Measurements from ENCODE around the gene LRMDA. TPM values are rescaled to one million over a fixed set of nuclear protein-coding genes. Genes with fewer than 3 reads are reported as not detected.

The LRMDA gene
- total RNA-seq, 1 experiment from 2014 or later, result 1.2 TPM

DNA sequence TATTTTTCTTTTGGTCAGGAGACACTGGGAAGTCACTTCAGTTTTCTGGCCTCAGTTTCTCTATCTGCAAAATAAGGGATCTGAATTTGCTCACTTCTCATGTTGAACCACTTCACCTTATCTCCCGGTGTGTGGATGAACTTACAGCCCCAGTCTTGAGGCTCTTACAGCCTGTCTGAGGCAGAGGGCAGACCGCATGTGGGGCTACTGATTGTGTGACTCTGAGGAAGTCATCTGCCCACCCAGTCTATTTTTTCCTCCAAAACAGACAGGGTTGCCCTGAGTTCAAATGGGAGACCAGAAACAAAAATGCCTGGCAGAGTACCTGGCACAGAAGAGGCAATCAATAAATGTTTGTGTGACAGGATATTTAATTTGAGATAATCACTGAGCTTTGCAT lies 78.3 kb downstream of the LRMDA start:
- CTCF ChIA-PET, result no interaction called here

DNA sequence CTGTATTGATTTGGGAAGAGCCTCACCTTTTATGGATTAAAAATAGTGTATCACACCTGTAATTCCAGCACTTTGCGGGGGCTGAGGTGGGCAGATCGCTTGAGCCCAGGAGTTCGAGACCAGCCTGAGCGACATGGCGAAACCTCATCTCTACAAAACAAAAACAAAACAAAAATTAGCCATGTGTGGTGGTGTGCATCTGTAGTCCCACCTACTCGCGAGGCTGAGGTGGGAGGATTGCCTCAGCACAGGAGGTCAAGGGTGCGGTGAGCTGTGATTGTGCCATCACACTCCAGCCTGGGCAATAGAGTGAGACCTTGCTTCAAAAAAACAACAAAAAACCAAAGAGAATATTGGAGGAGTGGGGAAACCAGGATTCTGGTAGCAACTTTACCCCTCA lies 79.6 kb downstream of the LRMDA start:
- ATAC-seq (no peak), DNase-seq (no peak)
- H3K27me3 ChIP-seq (ENCODE audit: low read length), result peaks cover 19% of the 10 kb centered on the region; the same call in 1 of the 2 replicates
- intact Hi-C loops (cut with micrococcal nuclease), result no loop called here
- no peak overlapping the region for H3K27ac ChIP-seq (ENCODE audit: low read length)
- H3K36me3 ChIP-seq (ENCODE audit: low read depth, low read length), result no peaks in the 10 kb centered on the region
- no TSS peak for BruUV-seq (replicated peaks)
- no peak overlapping the region for H3K4me3 ChIP-seq (ENCODE audit: low read length)
- H3K9me3 ChIP-seq (ENCODE audit: low read length), result no peaks in the 10 kb centered on the region
- no peaks in the 10 kb centered on the region for H3K79me2 ChIP-seq (ENCODE audit: low read length)
- H3K4me2 ChIP-seq (ENCODE audit: low read length), result no peak overlapping the region
- peaks cover 30% of the 10 kb centered on the region for H3K4me1 ChIP-seq (ENCODE audit: insufficient read depth, low read length)
- H2AFZ ChIP-seq (ENCODE audit: low read length), result no peak overlapping the region
- CTCF ChIA-PET, result no interaction called here
- no peak for TF ChIP-seq EZH2 (IDR thresholded peaks at IDR 0.05; ENCODE audit: low read length, unreplicated experiment)
- TF ChIP-seq EZH2phosphoT487 (IDR thresholded peaks at IDR 0.05; ENCODE audit: borderline replicate concordance, low read length), result no peak
- TF ChIP-seq, protein P1, sequence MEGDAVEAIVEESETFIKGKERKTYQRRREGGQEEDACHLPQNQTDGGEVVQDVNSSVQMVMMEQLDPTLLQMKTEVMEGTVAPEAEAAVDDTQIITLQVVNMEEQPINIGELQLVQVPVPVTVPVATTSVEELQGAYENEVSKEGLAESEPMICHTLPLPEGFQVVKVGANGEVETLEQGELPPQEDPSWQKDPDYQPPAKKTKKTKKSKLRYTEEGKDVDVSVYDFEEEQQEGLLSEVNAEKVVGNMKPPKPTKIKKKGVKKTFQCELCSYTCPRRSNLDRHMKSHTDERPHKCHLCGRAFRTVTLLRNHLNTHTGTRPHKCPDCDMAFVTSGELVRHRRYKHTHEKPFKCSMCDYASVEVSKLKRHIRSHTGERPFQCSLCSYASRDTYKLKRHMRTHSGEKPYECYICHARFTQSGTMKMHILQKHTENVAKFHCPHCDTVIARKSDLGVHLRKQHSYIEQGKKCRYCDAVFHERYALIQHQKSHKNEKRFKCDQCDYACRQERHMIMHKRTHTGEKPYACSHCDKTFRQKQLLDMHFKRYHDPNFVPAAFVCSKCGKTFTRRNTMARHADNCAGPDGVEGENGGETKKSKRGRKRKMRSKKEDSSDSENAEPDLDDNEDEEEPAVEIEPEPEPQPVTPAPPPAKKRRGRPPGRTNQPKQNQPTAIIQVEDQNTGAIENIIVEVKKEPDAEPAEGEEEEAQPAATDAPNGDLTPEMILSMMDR (conservative IDR thresholded peaks at IDR 0.05; ENCODE audit: low read depth, low read length), result no peak
- no peaks in the 10 kb centered on the region for H4K20me1 ChIP-seq (ENCODE audit: low read length)
- POLR2A ChIA-PET (ENCODE audit: unreplicated experiment), result no interaction called here
- no peaks in the 10 kb centered on the region for H3F3A ChIP-seq (ENCODE audit: low read length, unreplicated experiment)
- no peaks in the 10 kb centered on the region for H3K9me2 ChIP-seq (replicated peaks; ENCODE audit: low read length)
- H3K9ac ChIP-seq (ENCODE audit: low read length), result no peak overlapping the region

More for the DNA sequence above, 78.3 kb downstream of the LRMDA start:
- H3K4me1 ChIP-seq (ENCODE audit: insufficient read depth, low read length), result peaks cover 30% of the 10 kb centered on the region
- H3K27me3 ChIP-seq (ENCODE audit: low read length), result peaks cover 19% of the 10 kb centered on the region; the same call in 1 of the 2 replicates
- H3K9ac ChIP-seq (ENCODE audit: low read length), result no peak overlapping the region
- intact Hi-C loops (cut with micrococcal nuclease), result loop anchor here (2.0 to 5.0 kb wide), 2 partner anchors 101 to 143 kb away; no protein-coding TSS in a partner anchor
- H3K9me3 ChIP-seq (ENCODE audit: low read length), result no peaks in the 10 kb centered on the region
- TF ChIP-seq, protein P1 (conservative IDR thresholded peaks at IDR 0.05; ENCODE audit: low read depth, low read length), result no peak
- TF ChIP-seq EZH2phosphoT487 (IDR thresholded peaks at IDR 0.05; ENCODE audit: borderline replicate concordance, low read length), result no peak
- no peak for TF ChIP-seq EZH2 (IDR thresholded peaks at IDR 0.05; ENCODE audit: low read length, unreplicated experiment)
- H4K20me1 ChIP-seq (ENCODE audit: low read length), result no peaks in the 10 kb centered on the region
- no TSS peak for BruUV-seq (replicated peaks)
- no peaks in the 10 kb centered on the region for H3K79me2 ChIP-seq (ENCODE audit: low read length)
- H3K27ac ChIP-seq (ENCODE audit: low read length), result no peak overlapping the region
- H3F3A ChIP-seq (ENCODE audit: low read length, unreplicated experiment), result no peaks in the 10 kb centered on the region
- ATAC-seq (no peak), DNase-seq (no peak)
- H3K36me3 ChIP-seq (ENCODE audit: low read depth, low read length), result no peaks in the 10 kb centered on the region
- no peak overlapping the region for H2AFZ ChIP-seq (ENCODE audit: low read length)
- no peak overlapping the region for H3K4me3 ChIP-seq (ENCODE audit: low read length)
- POLR2A ChIA-PET (ENCODE audit: unreplicated experiment), result no interaction called here
- H3K9me2 ChIP-seq (replicated peaks; ENCODE audit: low read length), result no peaks in the 10 kb centered on the region
- no peak overlapping the region for H3K4me2 ChIP-seq (ENCODE audit: low read length)

DNA sequence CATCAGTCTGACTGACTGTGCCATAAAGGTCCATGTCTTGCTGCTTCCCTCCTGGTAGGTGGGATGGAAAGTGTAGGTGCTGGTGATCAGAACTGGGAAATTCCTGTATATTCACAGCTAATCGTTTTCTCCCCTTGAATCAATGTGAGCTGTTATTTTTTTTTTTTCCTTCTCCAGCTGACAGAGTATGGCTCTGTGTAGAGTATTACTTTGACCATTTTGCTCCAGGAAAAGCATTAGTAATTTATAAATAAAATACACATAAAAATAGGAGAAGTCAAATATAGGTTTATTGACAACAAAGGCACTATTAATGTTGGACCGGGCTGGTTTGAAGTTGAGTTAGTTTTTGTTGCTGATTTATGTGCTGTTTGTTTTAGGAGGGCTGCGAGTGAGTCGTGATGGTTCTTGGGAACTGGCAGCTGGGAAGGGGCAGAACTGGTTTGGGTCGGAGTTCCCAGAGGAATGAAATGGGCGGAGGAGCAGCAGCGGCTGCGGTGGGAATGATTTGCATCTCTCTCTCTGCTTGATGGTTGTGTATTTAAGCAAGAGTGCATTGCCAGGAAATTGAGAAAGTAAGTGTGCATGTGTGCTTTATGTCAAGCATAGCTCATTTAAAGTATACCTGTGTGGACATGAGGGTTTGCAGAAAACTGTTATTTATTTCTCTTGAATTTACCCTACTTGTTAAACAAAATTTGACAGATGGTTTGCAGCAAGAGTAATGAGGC lies 80.9 kb downstream of the LRMDA start:
- no peaks in the 10 kb centered on the region for H3K9me3 ChIP-seq (ENCODE audit: low read length)
- peak; percentile 7; the same call in 1 of the 2 replicates for ATAC-seq
- peaks cover 30% of the 10 kb centered on the region for H3K4me1 ChIP-seq (ENCODE audit: insufficient read depth, low read length)

More for the DNA sequence above, 80.9 kb downstream of the LRMDA start:
- ChIA-PET POLR2A (ENCODE audit: unreplicated experiment) (interaction anchor here (0.7 kb wide), 1 partner anchor 174 kb away, joined by 5 read pairs; no protein-coding TSS in a partner anchor), CTCF (no interaction called here)
- no peak overlapping the region for H2AFZ ChIP-seq (ENCODE audit: low read length)
- peak; percentile 70 for DNase-seq
- no peaks in the 10 kb centered on the region for H3K79me2 ChIP-seq (ENCODE audit: low read length)
- intact Hi-C loops (cut with micrococcal nuclease), result no loop called here
- H3K36me3 ChIP-seq (ENCODE audit: low read depth, low read length), result no peaks in the 10 kb centered on the region
- BruUV-seq (replicated peaks), result no TSS peak
- H3K4me3 ChIP-seq (ENCODE audit: low read length), result no peak overlapping the region
- no peak overlapping the region for H3K9ac ChIP-seq (ENCODE audit: low read length)
- no peaks in the 10 kb centered on the region for H3K9me2 ChIP-seq (replicated peaks; ENCODE audit: low read length)
- no peaks in the 10 kb centered on the region for H3F3A ChIP-seq (ENCODE audit: low read length, unreplicated experiment)
- H3K4me2 ChIP-seq (ENCODE audit: low read length), result no peak overlapping the region
- H4K20me1 ChIP-seq (ENCODE audit: low read length), result no peaks in the 10 kb centered on the region
- H3K27ac ChIP-seq (ENCODE audit: low read length), result no peak overlapping the region
- H3K27me3 ChIP-seq (ENCODE audit: low read length), result peaks cover 19% of the 10 kb centered on the region; the same call in 1 of the 2 replicates
- TF ChIP-seq EZH2 (IDR thresholded peaks at IDR 0.05; ENCODE audit: low read length, unreplicated experiment), result no peak
- TF ChIP-seq EZH2phosphoT487 (IDR thresholded peaks at IDR 0.05; ENCODE audit: borderline replicate concordance, low read length), result no peak
- TF ChIP-seq, protein P1 (conservative IDR thresholded peaks at IDR 0.05; ENCODE audit: low read depth, low read length), result no peak
